T-cell (primary cell): ENCODE results near the gene PCDHB14. TPM values are rescaled to one million over a fixed set of nuclear protein-coding genes. Genes with fewer than 3 reads are reported as not detected.
"Not testable (repeated sequence)": the region's sequence is repeated elsewhere in the genome, so short reads cannot be mapped to it uniquely, and the experiment has no call there.

ENCODE experiments used
- ATAC-seq, 4 experiments: fragments of 200-7000 bp in 3 of 4; fragments of 150-1000 bp in 1 of 4; cut with Tn5 transposase; replicated peaks in 1 of 4; 1 replicate in 3 of 4; 2 replicates in 1 of 4; pipeline ENCODE4 v1.10.0; 2021; ENCODE audit warnings: moderate library complexity in 3 of 4, mild to moderate bottlenecking in 2 of 4, moderate number of reproducible peaks in 1 of 4
- CTCF ChIA-PET, 2 donors: fragments of 300-600 bp; sonication (Branson Sonifier 250); formaldehyde crosslinking; loops; one replicate each; lab custom pipeline; 2022; ENCODE audit warnings: antibody characterized with exemption in 2 of 2; lab: Charles Lee
- POLR2A ChIA-PET, 2 donors: fragments of 300-600 bp; sonication (Branson Sonifier 250); formaldehyde crosslinking; loops; one replicate each; lab custom pipeline; 2022; ENCODE audit warnings: antibody characterized with exemption in 2 of 2; lab: Charles Lee
- DNase-seq, 35 experiments: peaks; one replicate each; pipeline versions ENCODE4 v3.0.0 to v3.0.0-alpha.2; 2013 to 2023
- H3K27ac ChIP-seq: one replicate; pipeline ENCODE4 v1.5.1; 2013; ENCODE audit warnings: low read length
- H3K27me3 ChIP-seq, 2 experiments: replicated peaks in 1 of 2; 1 replicate in 1 of 2; 2 replicates in 1 of 2; pipeline versions ENCODE4 v1.6.1 to v1.7.0; 2013; ENCODE audit warnings: low read length in 1 of 2, mixed read lengths in 1 of 2; ENCODE audit not compliant: control insufficient read depth in 2 of 2, insufficient read depth in 2 of 2; ENCODE audit errors: extremely low read depth in 1 of 2
- H3K36me3 ChIP-seq, 2 donors: 1 replicate in 1 of 2; 2 replicates in 1 of 2; pipeline versions ENCODE4 v1.6.1 to v1.7.0; 2013; ENCODE audit warnings: low read length in 1 of 2; ENCODE audit not compliant: control insufficient read depth in 2 of 2, insufficient read depth in 1 of 2; ENCODE audit errors: extremely low read depth in 1 of 2
- H3K4me1 ChIP-seq, 2 experiments: 1 replicate in 1 of 2; 2 replicates in 1 of 2; pipeline versions ENCODE4 v1.6.1 to v1.7.0; 2013; ENCODE audit warnings: low read length in 2 of 2, mixed read lengths in 1 of 2; ENCODE audit not compliant: insufficient read depth in 2 of 2, control insufficient read depth in 1 of 2; ENCODE audit errors: extremely low read depth in 1 of 2
- H3K4me3 ChIP-seq, 2 donors: 1 replicate in 1 of 2; 2 replicates in 1 of 2; pipeline versions ENCODE4 v1.5.1 to v1.7.0; 2013; ENCODE audit warnings: mild to moderate bottlenecking in 2 of 2, low read length in 1 of 2, moderate library complexity in 1 of 2; ENCODE audit not compliant: control insufficient read depth in 1 of 2; ENCODE audit errors: extremely low read depth in 1 of 2
- H3K9me3 ChIP-seq: 2 replicates; pipeline ENCODE4 v1.7.0; 2013
- H3K27ac Mint-ChIP-seq, 2 donors: one replicate each; pipeline ENCODE4 v1.8.0; 2020 to 2021; ENCODE audit warnings: mild to moderate bottlenecking in 2 of 2, mixed read lengths in 2 of 2
- H3K27me3 Mint-ChIP-seq, 2 donors: one replicate each; pipeline ENCODE4 v1.8.0; 2021 to 2022; ENCODE audit warnings: mixed read lengths in 2 of 2
- H3K36me3 Mint-ChIP-seq: one replicate; pipeline ENCODE4 v1.8.0; 2021; ENCODE audit warnings: mixed read lengths
- H3K4me1 Mint-ChIP-seq, 3 donors: one replicate each; pipeline ENCODE4 v1.8.0; 2020 to 2022; ENCODE audit warnings: mixed read lengths in 3 of 3, mild to moderate bottlenecking in 1 of 3
- H3K4me3 Mint-ChIP-seq, 3 donors: one replicate each; pipeline ENCODE4 v1.8.0; 2020 to 2022; ENCODE audit warnings: mild to moderate bottlenecking in 3 of 3, mixed read lengths in 3 of 3, moderate library complexity in 3 of 3
- H3K9me3 Mint-ChIP-seq, 3 donors: one replicate each; pipeline ENCODE4 v1.8.0; 2020 to 2022; ENCODE audit warnings: mixed read lengths in 3 of 3
- WGBS: methylation state at CpG from one replicate; pipeline ENCODE4 v1.1.5; 2013; ENCODE audit warnings: missing lambda C conversion rate; ENCODE audit not compliant: insufficient coverage; 5-methylcytosine and 5-hydroxymethylcytosine counted together
- total RNA-seq, 35 experiments: library from RNA in 6 of 35; stranded (reverse) in 6 of 35; fragments of 120-200 nt in 1 of 35; gene quantifications; one replicate each; pipeline versions ENCODE4 v1.2.1 to v1.2.4 and lab custom pipeline; 2013 to 2026

PCDHB14 gene
- total RNA-seq, 5 donors from 2014 or later (not counting 1 experiment from before 2014, with no cell fraction given), result 0.12 TPM; not detected in 4

DNA sequence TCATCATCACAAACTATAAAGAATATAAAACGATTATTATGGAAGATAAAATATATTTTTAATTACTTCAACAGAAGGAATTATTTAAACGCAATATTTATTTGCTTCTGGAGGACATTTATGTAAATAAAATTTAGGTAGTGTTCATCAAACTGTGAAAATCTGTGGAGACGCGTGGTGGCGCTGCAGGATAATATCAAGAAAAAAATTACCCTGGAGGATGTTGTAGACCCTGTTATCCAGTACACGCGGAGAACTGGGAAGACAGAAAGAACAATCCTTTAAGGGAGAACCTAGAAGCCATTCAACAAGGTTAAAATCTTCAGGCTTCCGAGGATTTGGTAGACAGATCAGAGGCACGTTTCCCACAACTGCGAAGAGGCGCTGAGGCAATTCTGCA is 14.7 kb upstream of the PCDHB14 start, which contains the start of gene PCDHB12:
PCDHB12 (plus strand) TSS at position 242 of the 400 bp plus-strand sequence. CDS start 189 bp downstream, outside the sequence.
- CTCF ChIA-PET, result no interaction called here

GRCh38 chr5:141210281-141210680 is 12.9 kb upstream of the PCDHB14 start:
- H3K36me3 Mint-ChIP-seq, H3K4me1 ChIP-seq, H3K4me3 ChIP-seq, POLR2A ChIA-PET, H3K4me3 Mint-ChIP-seq, H3K27ac ChIP-seq, H3K36me3 ChIP-seq, H3K27ac Mint-ChIP-seq, ATAC-seq, H3K4me1 Mint-ChIP-seq, H3K9me3 ChIP-seq, CTCF ChIA-PET, DNase-seq: not testable (repeated sequence)
- peaks cover 9 to 17% of the 10 kb centered on the region in 2 experiments for H3K27me3 ChIP-seq
- Mint-ChIP-seq H3K27me3 (peaks cover 64 to 75% of the 10 kb centered on the region in 2 donors), H3K9me3 (peaks cover 0 to 14% (median 7%) of the 10 kb centered on the region in 3 donors)
- WGBS, result 46% methylated on average over 21 of the region's 39 CpGs

More for the DNA sequence above, 14.7 kb upstream of the PCDHB14 start, which contains the start of gene PCDHB12:
- peak in 1 of 35 experiments; percentile 5 for DNase-seq
- 28% methylated on average over 9 of the region's 11 CpGs for WGBS
- H3K4me3 Mint-ChIP-seq, result no peak within 1 kb of the TSS
- H3K27ac ChIP-seq, result no peak within 1 kb of the TSS
- H3K27me3 Mint-ChIP-seq, result peaks cover 58 to 66% of the 10 kb centered on the region in 2 donors
- peaks cover 0 to under 1% (median under 1%) of the 10 kb centered on the region in 3 donors for H3K4me1 Mint-ChIP-seq
- peaks cover 5 to 14% of the 10 kb centered on the region in 2 experiments for H3K27me3 ChIP-seq
- peaks cover 0 to 7% (median 3%) of the 10 kb centered on the region in 3 donors for H3K9me3 Mint-ChIP-seq
- no peak within 1 kb of the TSS for H3K27ac Mint-ChIP-seq
- H3K9me3 ChIP-seq, result peaks cover 2% of the 10 kb centered on the region
- H3K4me1 ChIP-seq, result no peaks in the 10 kb centered on the region
- no peak for ATAC-seq
- no peaks in the 10 kb centered on the region for H3K36me3 Mint-ChIP-seq
- no peaks in the 10 kb centered on the region for H3K36me3 ChIP-seq
- no peak within 1 kb of the TSS for H3K4me3 ChIP-seq
- POLR2A ChIA-PET, result no interaction called here

DNA sequence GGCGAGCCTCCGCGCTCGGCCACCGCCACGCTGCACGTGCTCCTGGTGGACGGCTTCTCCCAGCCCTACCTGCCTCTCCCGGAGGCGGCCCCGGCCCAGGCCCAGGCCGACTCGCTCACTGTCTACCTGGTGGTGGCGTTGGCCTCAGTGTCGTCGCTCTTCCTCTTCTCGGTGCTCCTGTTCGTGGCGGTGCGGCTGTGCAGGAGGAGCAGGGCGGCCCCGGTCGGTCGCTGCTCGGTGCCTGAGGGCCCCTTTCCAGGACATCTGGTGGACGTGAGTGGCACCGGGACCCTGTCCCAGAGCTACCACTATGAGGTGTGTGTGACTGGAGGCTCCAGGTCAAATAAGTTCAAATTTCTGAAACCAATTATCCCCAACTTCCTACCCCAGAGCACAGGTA is 12.3 kb upstream of the PCDHB14 start:
- H3K9me3 ChIP-seq, CTCF ChIA-PET, H3K4me1 ChIP-seq, H3K4me1 Mint-ChIP-seq, POLR2A ChIA-PET, H3K27ac ChIP-seq, ATAC-seq, H3K4me3 Mint-ChIP-seq, H3K36me3 Mint-ChIP-seq, DNase-seq, H3K36me3 ChIP-seq, H3K4me3 ChIP-seq: not testable (repeated sequence)
- H3K27ac Mint-ChIP-seq, result peak overlapping the region in 1 of 2 donors; percentile 55
- H3K27me3 ChIP-seq, result peaks cover 9 to 17% of the 10 kb centered on the region in 2 experiments
- 45% methylated on average over 14 of the region's 27 CpGs for WGBS
- peaks cover 63 to 73% of the 10 kb centered on the region in 2 donors for H3K27me3 Mint-ChIP-seq
- H3K9me3 Mint-ChIP-seq, result peaks cover 0 to 15% (median 8%) of the 10 kb centered on the region in 3 donors

DNA sequence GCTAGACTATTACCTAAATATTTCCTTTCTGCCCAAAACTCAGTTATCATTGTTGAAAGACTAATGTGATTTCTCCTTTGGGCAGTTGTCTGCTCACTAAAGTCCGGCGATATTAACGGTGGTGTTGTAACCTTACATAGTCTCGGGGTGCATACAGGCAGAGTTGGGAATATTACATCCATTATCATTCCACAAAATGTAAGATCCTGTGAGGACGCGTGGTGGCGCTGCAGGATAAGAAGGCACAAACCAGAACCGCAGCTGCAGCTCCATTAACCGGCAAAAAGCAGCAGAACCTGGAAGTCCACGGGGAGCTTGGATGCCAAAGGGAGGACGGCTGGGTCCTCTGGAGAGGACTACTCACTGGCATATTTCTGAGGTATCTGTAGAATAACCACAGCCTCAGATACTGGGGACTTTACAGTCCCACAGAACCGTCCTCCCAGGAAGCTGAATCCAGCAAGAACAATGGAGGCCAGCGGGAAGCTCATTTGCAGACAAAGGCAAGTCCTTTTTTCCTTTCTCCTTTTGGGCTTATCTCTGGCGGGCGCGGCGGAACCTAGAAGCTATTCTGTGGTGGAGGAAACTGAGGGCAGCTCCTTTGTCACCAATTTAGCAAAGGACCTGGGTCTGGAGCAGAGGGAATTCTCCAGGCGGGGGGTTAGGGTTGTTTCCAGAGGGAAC is 9.3 kb upstream of the PCDHB14 start, which contains the start of gene PCDHB13:
PCDHB13 (plus strand) TSS at position 264 of the 684 bp plus-strand sequence; CDS start at position 469, 205 bp downstream.
- H3K36me3 ChIP-seq, H3K36me3 Mint-ChIP-seq, H3K4me3 ChIP-seq, H3K4me1 ChIP-seq, H3K27ac ChIP-seq, CTCF ChIA-PET, H3K9me3 ChIP-seq, H3K4me1 Mint-ChIP-seq, POLR2A ChIA-PET, H3K27ac Mint-ChIP-seq, ATAC-seq: not testable (repeated sequence)
- H3K27me3 Mint-ChIP-seq, result peaks cover 58 to 63% of the 10 kb centered on the region in 2 donors
- H3K4me3 Mint-ChIP-seq, result peak within 1 kb of the TSS in 1 of 3 donors; percentile 44
- DNase-seq, result peak in 6 of 35 experiments; percentile 2 to 48 (median 12)
- H3K27me3 ChIP-seq, result peaks cover 12 to 25% of the 10 kb centered on the region in 2 experiments
- peaks cover 4 to 22% (median 18%) of the 10 kb centered on the region in 3 donors for H3K9me3 Mint-ChIP-seq
- WGBS, result no CpG with 5 or more reads among the region's 18 CpGs

DNA sequence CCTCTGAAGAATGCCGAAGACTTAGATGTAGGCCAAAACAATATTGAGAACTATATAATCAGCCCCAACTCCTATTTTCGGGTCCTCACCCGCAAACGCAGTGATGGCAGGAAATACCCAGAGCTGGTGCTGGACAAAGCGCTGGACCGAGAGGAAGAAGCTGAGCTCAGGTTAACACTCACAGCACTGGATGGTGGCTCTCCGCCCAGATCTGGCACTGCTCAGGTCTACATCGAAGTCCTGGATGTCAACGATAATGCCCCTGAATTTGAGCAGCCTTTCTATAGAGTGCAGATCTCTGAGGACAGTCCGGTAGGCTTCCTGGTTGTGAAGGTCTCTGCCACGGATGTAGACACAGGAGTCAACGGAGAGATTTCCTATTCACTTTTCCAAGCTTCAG is 8.6 kb upstream of the PCDHB14 start:
- H3K36me3 Mint-ChIP-seq, H3K4me1 ChIP-seq, H3K27ac Mint-ChIP-seq, H3K4me3 Mint-ChIP-seq, ATAC-seq, H3K4me3 ChIP-seq, DNase-seq, H3K4me1 Mint-ChIP-seq, H3K9me3 ChIP-seq, H3K36me3 ChIP-seq, CTCF ChIA-PET, H3K27ac ChIP-seq: not testable (repeated sequence)
- Mint-ChIP-seq H3K9me3 (peaks cover 7 to 28% (median 26%) of the 10 kb centered on the region in 3 donors), H3K27me3 (peaks cover 54 to 59% of the 10 kb centered on the region in 2 donors)
- POLR2A ChIA-PET, result interaction anchor here in 1 of 2 donors (0.6 kb wide), 1 partner anchor 299 kb away, joined by 7 read pairs; no protein-coding TSS in a partner anchor
- WGBS, result 62% methylated on average over 3 of the region's 12 CpGs
- H3K27me3 ChIP-seq, result peaks cover 12 to 22% of the 10 kb centered on the region in 2 experiments

DNA sequence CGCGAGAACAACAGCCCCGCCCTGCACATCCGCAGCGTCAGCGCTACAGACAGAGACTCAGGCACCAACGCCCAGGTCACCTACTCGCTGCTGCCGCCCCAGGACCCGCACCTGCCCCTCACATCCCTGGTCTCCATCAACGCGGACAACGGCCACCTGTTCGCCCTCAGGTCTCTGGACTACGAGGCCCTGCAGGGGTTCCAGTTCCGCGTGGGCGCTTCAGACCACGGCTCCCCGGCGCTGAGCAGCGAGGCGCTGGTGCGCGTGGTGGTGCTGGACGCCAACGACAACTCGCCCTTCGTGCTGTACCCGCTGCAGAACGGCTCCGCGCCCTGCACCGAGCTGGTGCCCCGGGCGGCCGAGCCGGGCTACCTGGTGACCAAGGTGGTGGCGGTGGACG is 7.6 kb upstream of the PCDHB14 start:
- H3K4me1 ChIP-seq, H3K27ac Mint-ChIP-seq, H3K4me3 Mint-ChIP-seq, H3K36me3 Mint-ChIP-seq, CTCF ChIA-PET, ATAC-seq, H3K4me1 Mint-ChIP-seq, H3K4me3 ChIP-seq, POLR2A ChIA-PET, H3K9me3 ChIP-seq, H3K27ac ChIP-seq, H3K36me3 ChIP-seq, DNase-seq: not testable (repeated sequence)
- peaks cover 12 to 19% of the 10 kb centered on the region in 2 experiments for H3K27me3 ChIP-seq
- WGBS, result 41% methylated on average over 10 of the region's 40 CpGs
- H3K9me3 Mint-ChIP-seq, result peaks cover 10 to 35% (median 30%) of the 10 kb centered on the region in 3 donors
- peaks cover 57 to 63% of the 10 kb centered on the region in 2 donors for H3K27me3 Mint-ChIP-seq
